ENCODE results near the gene SLIT3.

SLIT3 gene

GRCh38 chr5:169162407-169162806 lies 138.5 kb downstream of the SLIT3 start:
- no peak overlapping the region for H3K9ac ChIP-seq (ENCODE audit: low read length in 2 of 2)
- peaks cover 18% of the 10 kb centered on the region for H3K4me1 ChIP-seq (ENCODE audit: control insufficient read depth, insufficient read depth, low read length)
- no peak overlapping the region for H3K27ac ChIP-seq (ENCODE audit: low read length)

GRCh38 chr5:169161022-169161680 lies 139.8 kb downstream of the SLIT3 start:
- Histone ChIP-seq H3K9ac (ENCODE audit: low read length in 2 of 2) (no peak overlapping the region), H3K9me3 (ENCODE audit: control insufficient read depth in 2 of 2, low read length in 2 of 2) (peaks cover 0 to 4% of the 10 kb centered on the region in 2 donors), H3K36me3 (ENCODE audit: control insufficient read depth in 2 of 2, insufficient read depth in 2 of 2, low read length in 2 of 2) (no peaks in the 10 kb centered on the region), H3K27me3 (ENCODE audit: control insufficient read depth in 1 of 2, insufficient read depth in 2 of 2, low read length in 2 of 2) (no peaks in the 10 kb centered on the region), H3K27ac (ENCODE audit: low read length) (peak overlapping the region; percentile 55), H3K4me1 (ENCODE audit: control insufficient read depth, insufficient read depth, low read length) (peaks cover 18% of the 10 kb centered on the region), H3K4me3 (ENCODE audit: low read length in 2 of 2) (peak overlapping the region in 1 of 2 donors; percentile 22)

More at GRCh38 chr5:169162407-169162806, 138.5 kb downstream of the SLIT3 start:
- Histone ChIP-seq H3K36me3 (ENCODE audit: control insufficient read depth in 2 of 2, insufficient read depth in 2 of 2, low read length in 2 of 2) (no peaks in the 10 kb centered on the region), H3K9me3 (ENCODE audit: control insufficient read depth in 2 of 2, low read length in 2 of 2) (peaks cover 0 to 4% of the 10 kb centered on the region in 2 donors), H3K27me3 (ENCODE audit: control insufficient read depth in 1 of 2, insufficient read depth in 2 of 2, low read length in 2 of 2) (no peaks in the 10 kb centered on the region), H3K4me3 (ENCODE audit: low read length in 2 of 2) (no peak overlapping the region)

- Histone ChIP-seq H3K9me3 (ENCODE audit: control insufficient read depth in 2 of 2, low read length in 2 of 2) (peaks cover 0 to 4% of the 10 kb centered on the region in 2 donors), H3K4me3 (ENCODE audit: low read length in 2 of 2) (peak overlapping the region in 1 of 2 donors; percentile 22), H3K9ac (ENCODE audit: low read length in 2 of 2) (no peak overlapping the region), H3K36me3 (ENCODE audit: control insufficient read depth in 2 of 2, insufficient read depth in 2 of 2, low read length in 2 of 2) (no peaks in the 10 kb centered on the region), H3K27ac (ENCODE audit: low read length) (peak overlapping the region; percentile 55), H3K4me1 (ENCODE audit: control insufficient read depth, insufficient read depth, low read length) (peaks cover 18% of the 10 kb centered on the region), H3K27me3 (ENCODE audit: control insufficient read depth in 1 of 2, insufficient read depth in 2 of 2, low read length in 2 of 2) (no peaks in the 10 kb centered on the region)
Observed at GRCh38 chr5:169160405-169160901, 140.5 kb downstream of the SLIT3 start.

GRCh38 chr5:169158764-169159163 lies 142.2 kb downstream of the SLIT3 start:
- Histone ChIP-seq H3K36me3 (ENCODE audit: control insufficient read depth in 2 of 2, insufficient read depth in 2 of 2, low read length in 2 of 2) (no peaks in the 10 kb centered on the region), H3K27ac (ENCODE audit: low read length) (no peak overlapping the region), H3K9me3 (ENCODE audit: control insufficient read depth in 2 of 2, low read length in 2 of 2) (peaks cover 0 to 4% of the 10 kb centered on the region in 2 donors), H3K9ac (ENCODE audit: low read length in 2 of 2) (no peak overlapping the region), H3K4me1 (ENCODE audit: control insufficient read depth, insufficient read depth, low read length) (peaks cover 15% of the 10 kb centered on the region), H3K4me3 (ENCODE audit: low read length in 2 of 2) (no peak overlapping the region), H3K27me3 (ENCODE audit: control insufficient read depth in 1 of 2, insufficient read depth in 2 of 2, low read length in 2 of 2) (no peaks in the 10 kb centered on the region)

GRCh38 chr5:169157064-169157463 lies 143.9 kb downstream of the SLIT3 start:
- H3K9ac ChIP-seq (ENCODE audit: low read length in 2 of 2) = no peak overlapping the region
- no peaks in the 10 kb centered on the region for H3K27me3 ChIP-seq (ENCODE audit: control insufficient read depth in 1 of 2, insufficient read depth in 2 of 2, low read length in 2 of 2)
- H3K4me1 ChIP-seq (ENCODE audit: control insufficient read depth, insufficient read depth, low read length) = peaks cover 32% of the 10 kb centered on the region
- H3K4me3 ChIP-seq (ENCODE audit: low read length in 2 of 2) = no peak overlapping the region
- no peaks in the 10 kb centered on the region for H3K36me3 ChIP-seq (ENCODE audit: control insufficient read depth in 2 of 2, insufficient read depth in 2 of 2, low read length in 2 of 2)
- peaks cover 0 to 4% of the 10 kb centered on the region in 2 donors for H3K9me3 ChIP-seq (ENCODE audit: control insufficient read depth in 2 of 2, low read length in 2 of 2)
- no peak overlapping the region for H3K27ac ChIP-seq (ENCODE audit: low read length)

- peaks cover 0 to 4% of the 10 kb centered on the region in 2 donors for H3K9me3 ChIP-seq (ENCODE audit: control insufficient read depth in 2 of 2, low read length in 2 of 2)
- no peak overlapping the region for H3K9ac ChIP-seq (ENCODE audit: low read length in 2 of 2)
- no peaks in the 10 kb centered on the region for H3K27me3 ChIP-seq (ENCODE audit: control insufficient read depth in 1 of 2, insufficient read depth in 2 of 2, low read length in 2 of 2)
- H3K4me1 ChIP-seq (ENCODE audit: control insufficient read depth, insufficient read depth, low read length) = peaks cover 29% of the 10 kb centered on the region
- no peak overlapping the region for H3K4me3 ChIP-seq (ENCODE audit: low read length in 2 of 2)
- H3K27ac ChIP-seq (ENCODE audit: low read length) = no peak overlapping the region
- H3K36me3 ChIP-seq (ENCODE audit: control insufficient read depth in 2 of 2, insufficient read depth in 2 of 2, low read length in 2 of 2) = no peaks in the 10 kb centered on the region
Observed at GRCh38 chr5:169154679-169155078, 146.3 kb downstream of the SLIT3 start.

GRCh38 chr5:169153405-169153804 lies 147.5 kb downstream of the SLIT3 start:
- Histone ChIP-seq H3K9me3 (ENCODE audit: control insufficient read depth in 2 of 2, low read length in 2 of 2) (no peaks in the 10 kb centered on the region), H3K36me3 (ENCODE audit: control insufficient read depth in 2 of 2, insufficient read depth in 2 of 2, low read length in 2 of 2) (no peaks in the 10 kb centered on the region), H3K4me1 (ENCODE audit: control insufficient read depth, insufficient read depth, low read length) (peaks cover 30% of the 10 kb centered on the region), H3K27ac (ENCODE audit: low read length) (no peak overlapping the region), H3K27me3 (ENCODE audit: control insufficient read depth in 1 of 2, insufficient read depth in 2 of 2, low read length in 2 of 2) (no peaks in the 10 kb centered on the region), H3K4me3 (ENCODE audit: low read length in 2 of 2) (no peak overlapping the region), H3K9ac (ENCODE audit: low read length in 2 of 2) (no peak overlapping the region)

- Histone ChIP-seq H3K4me3 (ENCODE audit: low read length in 2 of 2) (no peak overlapping the region), H3K4me1 (ENCODE audit: control insufficient read depth, insufficient read depth, low read length) (peaks cover 34% of the 10 kb centered on the region), H3K27me3 (ENCODE audit: control insufficient read depth in 1 of 2, insufficient read depth in 2 of 2, low read length in 2 of 2) (no peaks in the 10 kb centered on the region), H3K9me3 (ENCODE audit: control insufficient read depth in 2 of 2, low read length in 2 of 2) (no peaks in the 10 kb centered on the region), H3K9ac (ENCODE audit: low read length in 2 of 2) (no peak overlapping the region), H3K27ac (ENCODE audit: low read length) (no peak overlapping the region), H3K36me3 (ENCODE audit: control insufficient read depth in 2 of 2, insufficient read depth in 2 of 2, low read length in 2 of 2) (no peaks in the 10 kb centered on the region)
Observed at GRCh38 chr5:169152946-169153345, 148.0 kb downstream of the SLIT3 start.

GRCh38 chr5:169152453-169152852 lies 148.5 kb downstream of the SLIT3 start:
- H3K9ac ChIP-seq (ENCODE audit: low read length in 2 of 2) = no peak overlapping the region
- H3K4me3 ChIP-seq (ENCODE audit: low read length in 2 of 2) = no peak overlapping the region
- no peaks in the 10 kb centered on the region for H3K36me3 ChIP-seq (ENCODE audit: control insufficient read depth in 2 of 2, insufficient read depth in 2 of 2, low read length in 2 of 2)
- H3K9me3 ChIP-seq (ENCODE audit: control insufficient read depth in 2 of 2, low read length in 2 of 2) = no peaks in the 10 kb centered on the region
- H3K27me3 ChIP-seq (ENCODE audit: control insufficient read depth in 1 of 2, insufficient read depth in 2 of 2, low read length in 2 of 2) = no peaks in the 10 kb centered on the region
- H3K27ac ChIP-seq (ENCODE audit: low read length) = no peak overlapping the region
- peaks cover 39% of the 10 kb centered on the region for H3K4me1 ChIP-seq (ENCODE audit: control insufficient read depth, insufficient read depth, low read length)

- Histone ChIP-seq H3K36me3 (ENCODE audit: control insufficient read depth in 2 of 2, insufficient read depth in 2 of 2, low read length in 2 of 2) (no peaks in the 10 kb centered on the region), H3K4me3 (ENCODE audit: low read length in 2 of 2) (no peak overlapping the region), H3K27ac (ENCODE audit: low read length) (no peak overlapping the region), H3K27me3 (ENCODE audit: control insufficient read depth in 1 of 2, insufficient read depth in 2 of 2, low read length in 2 of 2) (no peaks in the 10 kb centered on the region), H3K4me1 (ENCODE audit: control insufficient read depth, insufficient read depth, low read length) (peaks cover 41% of the 10 kb centered on the region), H3K9me3 (ENCODE audit: control insufficient read depth in 2 of 2, low read length in 2 of 2) (no peaks in the 10 kb centered on the region), H3K9ac (ENCODE audit: low read length in 2 of 2) (no peak overlapping the region)
Observed at GRCh38 chr5:169151051-169151805, 149.7 kb downstream of the SLIT3 start.

- Histone ChIP-seq H3K9ac (ENCODE audit: low read length in 2 of 2) (no peak overlapping the region), H3K4me3 (ENCODE audit: low read length in 2 of 2) (no peak overlapping the region), H3K36me3 (ENCODE audit: control insufficient read depth in 2 of 2, insufficient read depth in 2 of 2, low read length in 2 of 2) (no peaks in the 10 kb centered on the region), H3K27ac (ENCODE audit: low read length) (no peak overlapping the region), H3K9me3 (ENCODE audit: control insufficient read depth in 2 of 2, low read length in 2 of 2) (no peaks in the 10 kb centered on the region), H3K27me3 (ENCODE audit: control insufficient read depth in 1 of 2, insufficient read depth in 2 of 2, low read length in 2 of 2) (no peaks in the 10 kb centered on the region), H3K4me1 (ENCODE audit: control insufficient read depth, insufficient read depth, low read length) (peaks cover 41% of the 10 kb centered on the region)
Observed at GRCh38 chr5:169150108-169150507, 150.8 kb downstream of the SLIT3 start.

Data from stomach smooth muscle (tissue), 2 donors.